GM12873 (cell line): ENCODE results near the gene KAZN.

Source experiments
- TF ChIP-seq, protein P1 (sequence below): IDR thresholded peaks from 2 replicates; pipeline ENCODE4 v1.5.1; 2012; ENCODE audit warnings: low read depth, mild to moderate bottlenecking, moderate library complexity, low read length, control low read depth; ENCODE audit not compliant: insufficient read depth; ENCODE audit errors: missing control alignments

The KAZN gene

DNA sequence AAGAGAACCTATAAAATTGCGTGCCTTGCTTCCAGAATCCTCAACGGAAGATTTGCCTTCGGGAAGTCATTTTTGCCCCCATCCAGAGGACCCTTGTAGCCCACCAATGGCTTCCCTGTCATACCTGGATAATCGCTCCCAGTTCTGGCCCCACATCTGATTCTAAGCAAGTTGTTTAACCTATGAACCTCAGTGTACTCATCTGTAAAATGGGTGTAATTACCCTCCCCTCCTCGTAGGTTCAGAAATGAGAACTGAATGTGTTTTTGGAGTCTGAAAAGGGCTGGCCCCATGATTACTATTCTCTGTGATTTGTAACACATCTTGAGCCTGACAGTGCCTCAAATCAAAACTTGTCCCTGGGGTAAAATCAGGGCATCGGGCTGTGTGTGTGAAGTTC is 473.5 kb downstream of the KAZN start:
- TF ChIP-seq, protein P1, sequence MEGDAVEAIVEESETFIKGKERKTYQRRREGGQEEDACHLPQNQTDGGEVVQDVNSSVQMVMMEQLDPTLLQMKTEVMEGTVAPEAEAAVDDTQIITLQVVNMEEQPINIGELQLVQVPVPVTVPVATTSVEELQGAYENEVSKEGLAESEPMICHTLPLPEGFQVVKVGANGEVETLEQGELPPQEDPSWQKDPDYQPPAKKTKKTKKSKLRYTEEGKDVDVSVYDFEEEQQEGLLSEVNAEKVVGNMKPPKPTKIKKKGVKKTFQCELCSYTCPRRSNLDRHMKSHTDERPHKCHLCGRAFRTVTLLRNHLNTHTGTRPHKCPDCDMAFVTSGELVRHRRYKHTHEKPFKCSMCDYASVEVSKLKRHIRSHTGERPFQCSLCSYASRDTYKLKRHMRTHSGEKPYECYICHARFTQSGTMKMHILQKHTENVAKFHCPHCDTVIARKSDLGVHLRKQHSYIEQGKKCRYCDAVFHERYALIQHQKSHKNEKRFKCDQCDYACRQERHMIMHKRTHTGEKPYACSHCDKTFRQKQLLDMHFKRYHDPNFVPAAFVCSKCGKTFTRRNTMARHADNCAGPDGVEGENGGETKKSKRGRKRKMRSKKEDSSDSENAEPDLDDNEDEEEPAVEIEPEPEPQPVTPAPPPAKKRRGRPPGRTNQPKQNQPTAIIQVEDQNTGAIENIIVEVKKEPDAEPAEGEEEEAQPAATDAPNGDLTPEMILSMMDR, result no peak

DNA sequence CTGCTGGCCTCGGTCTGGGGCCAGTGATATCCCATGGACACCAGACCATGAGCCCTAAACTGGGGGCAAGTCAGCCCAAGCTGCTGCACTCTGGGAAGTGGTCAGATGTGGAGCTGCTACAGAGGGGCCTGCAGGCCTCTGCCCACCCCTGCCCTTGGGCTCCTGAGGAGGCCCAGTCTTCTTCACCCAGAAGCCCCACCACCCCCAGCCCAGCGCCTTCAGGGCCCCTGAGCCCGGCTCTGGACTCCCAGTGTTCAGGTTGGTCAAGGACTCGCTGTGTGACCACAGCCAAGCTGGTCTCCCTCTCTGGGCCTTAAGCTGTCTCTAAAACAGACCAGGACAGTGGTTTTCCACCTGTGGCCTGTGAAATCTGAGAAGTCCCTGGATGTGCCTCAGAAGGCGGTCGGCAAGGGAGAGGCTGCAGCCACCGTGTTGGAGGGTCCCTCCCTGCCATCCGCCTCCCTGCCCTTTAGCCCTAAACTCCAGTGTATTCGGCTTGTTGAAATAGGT is 475.4 kb downstream of the KAZN start:
- TF ChIP-seq, protein P1, result no peak

DNA sequence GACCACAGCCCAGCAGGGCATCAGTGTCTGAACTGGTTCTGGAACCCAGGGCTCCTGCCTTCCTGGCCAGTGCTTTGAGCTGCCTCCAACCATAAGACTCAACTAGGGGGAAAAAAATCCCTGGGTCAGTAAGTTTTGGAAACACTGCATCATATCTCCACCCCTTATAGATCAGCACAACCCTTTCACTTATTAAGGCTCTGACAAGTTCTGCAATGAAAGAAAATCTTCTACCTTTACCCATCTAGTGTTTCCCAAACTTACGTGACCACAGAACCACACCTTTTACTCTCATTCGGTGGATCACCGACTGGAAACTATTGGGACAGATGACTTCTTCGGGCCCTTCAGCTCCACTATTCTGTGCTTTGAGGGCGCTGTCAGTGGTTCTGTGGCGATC is 476.7 kb downstream of the KAZN start:
- TF ChIP-seq, protein P1, result no peak

DNA sequence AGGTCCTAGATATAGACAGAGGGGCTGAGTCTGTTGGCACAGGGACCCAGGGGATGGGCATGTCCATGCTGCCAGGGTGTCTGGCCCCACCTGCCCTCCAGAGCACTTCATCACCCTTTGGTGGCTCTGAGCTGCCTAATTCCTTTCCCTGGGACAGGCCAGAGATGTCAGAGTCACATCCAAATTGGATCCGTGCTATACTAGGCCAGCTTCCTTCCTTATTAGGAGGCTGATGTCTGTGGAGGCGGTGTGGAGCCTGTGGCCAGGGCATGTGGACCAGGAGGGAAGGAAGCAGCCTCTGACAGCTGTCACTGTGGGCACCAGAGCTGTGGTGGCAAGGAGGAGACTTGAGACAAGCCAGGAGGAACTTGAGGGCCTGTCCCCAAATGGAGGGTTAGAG is 477.3 kb downstream of the KAZN start:
- TF ChIP-seq, protein P1, result no peak

DNA sequence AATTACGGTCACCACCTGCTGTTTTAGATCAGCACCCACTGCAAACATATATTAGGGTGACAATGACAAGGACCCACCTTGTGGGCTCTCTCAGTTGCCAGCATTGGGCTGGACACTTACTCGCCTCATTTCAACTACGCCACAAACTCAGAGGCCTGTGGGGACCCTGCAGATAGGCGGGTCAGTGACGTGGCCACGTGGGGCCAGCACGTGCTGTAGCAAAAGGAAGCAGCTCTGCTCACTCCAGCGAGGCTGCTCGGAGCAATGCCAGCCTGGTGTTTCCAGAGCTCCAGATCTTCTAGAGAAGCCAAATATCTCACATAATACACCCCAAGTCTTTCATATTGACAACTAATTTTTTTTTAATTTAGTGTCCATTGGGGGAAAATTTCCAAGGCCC is 478.3 kb downstream of the KAZN start:
- TF ChIP-seq, protein P1, result no peak

DNA sequence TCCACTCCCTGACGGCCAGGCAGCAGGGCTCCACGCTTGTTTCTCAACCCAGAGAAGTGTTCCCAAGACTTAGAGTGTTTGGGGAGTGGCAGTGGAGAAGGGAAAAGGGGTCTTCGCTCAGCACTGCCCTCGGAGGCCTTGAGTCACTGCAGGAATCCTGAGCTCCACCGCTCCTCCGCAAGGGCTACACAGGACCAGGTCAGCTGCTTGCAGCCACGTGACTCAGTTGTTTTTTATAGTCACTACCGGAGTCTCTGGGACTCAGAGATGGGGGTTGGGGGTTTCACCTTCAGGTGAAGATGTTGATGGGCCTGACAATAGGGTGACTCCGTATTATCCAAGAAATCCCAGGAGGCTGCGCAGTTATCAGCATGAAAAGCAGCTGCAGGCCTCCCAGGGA is 478.9 kb downstream of the KAZN start:
- TF ChIP-seq, protein P1, result no peak

DNA sequence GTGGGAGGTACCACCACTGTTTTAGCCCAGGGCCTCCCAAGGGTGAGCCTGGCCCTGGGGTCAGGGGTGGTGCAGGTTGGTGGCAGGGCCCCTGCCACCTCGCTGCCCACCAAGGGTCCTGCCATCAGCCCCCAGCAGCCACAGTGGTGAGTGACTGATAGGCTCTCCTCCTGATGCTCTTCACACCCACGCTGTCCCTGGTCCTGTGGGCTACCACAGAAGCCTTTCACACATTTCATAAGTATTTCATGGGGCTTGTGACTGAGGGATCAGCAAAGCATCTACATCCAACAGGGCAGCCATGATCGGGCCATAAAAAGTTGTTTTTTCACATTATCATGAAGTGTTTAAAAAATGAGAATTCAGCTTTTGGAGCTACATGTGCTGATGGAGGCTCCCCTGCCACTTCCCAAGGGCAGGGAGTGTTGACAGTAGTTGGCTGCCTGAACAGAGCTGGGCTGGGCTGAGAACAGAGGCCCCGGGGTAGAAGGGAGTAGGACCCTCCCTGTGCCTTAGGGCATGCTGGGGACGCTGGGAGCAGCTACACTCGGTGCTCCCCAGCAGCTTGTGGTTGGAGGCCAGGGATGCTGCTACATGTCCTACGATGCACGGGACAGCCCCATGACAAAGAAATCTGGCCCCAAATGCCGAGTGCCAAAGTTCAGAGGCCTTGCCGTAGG is 482.0 kb downstream of the KAZN start:
- TF ChIP-seq, protein P1, result no peak

DNA sequence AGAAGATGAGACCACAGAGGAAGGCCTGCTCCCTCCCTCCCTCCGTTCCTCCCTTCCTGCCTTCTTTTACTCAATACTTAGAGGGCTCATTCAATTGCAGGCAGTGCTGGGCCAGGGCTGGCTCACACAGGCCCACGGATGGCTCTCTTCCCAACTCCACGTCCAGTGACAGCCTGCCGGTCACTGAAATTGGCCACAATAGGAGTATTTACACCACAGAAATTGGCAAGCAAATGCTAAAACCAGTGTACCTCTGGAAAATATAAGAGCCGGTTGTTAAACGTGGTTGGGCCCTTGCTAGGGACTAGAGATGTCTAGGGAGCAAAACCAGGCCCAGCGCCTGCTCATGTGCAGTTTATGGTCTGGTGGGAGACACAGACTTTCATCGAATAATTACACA is 482.6 kb downstream of the KAZN start:
- TF ChIP-seq, protein P1, result no peak
